Measurements from ENCODE around the gene FOXRED1. TPM values are rescaled to one million over a fixed set of nuclear protein-coding genes. Genes with fewer than 3 reads are reported as not detected.
A peak's percentile ranks its signal among the peaks of the same experiment; 100 is the strongest.

FOXRED1 gene
- total RNA-seq, 1 donor from 2014 or later: 49.6 TPM

- no peak for DNase-seq (ENCODE audit: extremely low spot score, unreplicated experiment)
- Mint-ChIP-seq H3K27me3 (no peaks in the 10 kb centered on the region), H3K4me1 (ENCODE audit: unreplicated experiment) (peaks cover 2% of the 10 kb centered on the region), H3K9me3 (no peaks in the 10 kb centered on the region), H3K36me3 (peaks cover 28% of the 10 kb centered on the region), H3K27ac (no peak overlapping the region), H3K4me3 (no peak overlapping the region)
- TF ChIP-seq CTCF (conservative IDR thresholded peaks at IDR 0.05): no peak
Measured at GRCh38 chr11:126262216-126262615, 6.7 kb upstream of the FOXRED1 start.

- no peak for TF ChIP-seq CTCF (conservative IDR thresholded peaks at IDR 0.05)
- no peaks in the 10 kb centered on the region for H3K27me3 Mint-ChIP-seq
- H3K4me1 Mint-ChIP-seq (ENCODE audit: unreplicated experiment): peaks cover 9% of the 10 kb centered on the region
- no peak for DNase-seq (ENCODE audit: extremely low spot score, unreplicated experiment)
- no peak overlapping the region for H3K4me3 Mint-ChIP-seq
- no peaks in the 10 kb centered on the region for H3K9me3 Mint-ChIP-seq
- H3K36me3 Mint-ChIP-seq: peaks cover 28% of the 10 kb centered on the region
- no peak overlapping the region for H3K27ac Mint-ChIP-seq
Measured at GRCh38 chr11:126263489-126263888, 5.5 kb upstream of the FOXRED1 start.

- TF ChIP-seq CTCF (conservative IDR thresholded peaks at IDR 0.05): no peak
- Mint-ChIP-seq H3K4me1 (ENCODE audit: unreplicated experiment) (peaks cover 25% of the 10 kb centered on the region), H3K27ac (peak overlapping the region; percentile 10), H3K4me3 (peak overlapping the region; percentile 60), H3K9me3 (no peaks in the 10 kb centered on the region), H3K27me3 (no peaks in the 10 kb centered on the region), H3K36me3 (peaks cover 26% of the 10 kb centered on the region)
- no peak for DNase-seq (ENCODE audit: extremely low spot score, unreplicated experiment)
Measured at GRCh38 chr11:126265811-126266210, 3.1 kb upstream of the FOXRED1 start.

- Mint-ChIP-seq H3K36me3 (peaks cover 20% of the 10 kb centered on the region), H3K27ac (peak overlapping the region; percentile 98), H3K4me3 (peak overlapping the region; percentile 97), H3K9me3 (no peaks in the 10 kb centered on the region), H3K27me3 (no peaks in the 10 kb centered on the region), H3K4me1 (ENCODE audit: unreplicated experiment) (peaks cover 26% of the 10 kb centered on the region)
- TF ChIP-seq CTCF (conservative IDR thresholded peaks at IDR 0.05): no peak
- DNase-seq (ENCODE audit: extremely low spot score, unreplicated experiment): no peak
Measured at GRCh38 chr11:126267650-126268049, 1.3 kb upstream of the FOXRED1 start.

GRCh38 chr11:126268361-126268707 lies 620 bp upstream of the FOXRED1 start:
- peak overlapping the region; percentile 98 for H3K27ac Mint-ChIP-seq
- DNase-seq (ENCODE audit: extremely low spot score, unreplicated experiment): no peak
- H3K36me3 Mint-ChIP-seq: peaks cover 15% of the 10 kb centered on the region
- no peak for TF ChIP-seq CTCF (conservative IDR thresholded peaks at IDR 0.05)
- no peaks in the 10 kb centered on the region for H3K27me3 Mint-ChIP-seq
- H3K9me3 Mint-ChIP-seq: no peaks in the 10 kb centered on the region
- peak overlapping the region; percentile 97 for H3K4me3 Mint-ChIP-seq
- peaks cover 26% of the 10 kb centered on the region for H3K4me1 Mint-ChIP-seq (ENCODE audit: unreplicated experiment)

- Mint-ChIP-seq H3K27me3 (no peaks in the 10 kb centered on the region), H3K9me3 (no peaks in the 10 kb centered on the region), H3K4me3 (no peak overlapping the region), H3K27ac (peak overlapping the region; percentile 40), H3K36me3 (peaks cover 26% of the 10 kb centered on the region), H3K4me1 (ENCODE audit: unreplicated experiment) (peaks cover 12% of the 10 kb centered on the region)
- TF ChIP-seq CTCF (conservative IDR thresholded peaks at IDR 0.05): no peak
- DNase-seq (ENCODE audit: extremely low spot score, unreplicated experiment): no peak
Measured at GRCh38 chr11:126277322-126277721, 8.4 kb downstream of the FOXRED1 start.

All from type B pancreatic cell (in vitro differentiated cells).